Loucy (cell line): ENCODE measurements around the gene LAMC1.

Experiments used
- H2AFZ ChIP-seq: fragments of 200-600 bp; sonication (generic); 2 replicates; pipeline ENCODE4 v1.6.0; 2016; ENCODE audit warnings: antibody characterized with exemption, mild to moderate bottlenecking, low read length, moderate library complexity
- H3F3A ChIP-seq: fragments of 200-600 bp; 2 replicates; pipeline ENCODE4 v1.6.0; 2016; ENCODE audit warnings: antibody characterized with exemption, low read depth, mild to moderate bottlenecking
- H3K27me3 ChIP-seq: fragments of 200-600 bp; sonication (generic); 2 replicates; pipeline ENCODE4 v1.6.1; 2014; ENCODE audit warnings: low read length, mild to moderate bottlenecking; ENCODE audit not compliant: insufficient read depth, poor library complexity, severe bottlenecking
- H3K36me3 ChIP-seq: fragments of 200-600 bp; sonication (generic); 2 replicates; pipeline ENCODE4 v1.6.1; 2016; ENCODE audit warnings: low read length; ENCODE audit not compliant: insufficient read depth
- H3K4me1 ChIP-seq: fragments of 200-600 bp; sonication (generic); 2 replicates; pipeline ENCODE4 v1.5.1; 2014; ENCODE audit warnings: low read length, mild to moderate bottlenecking; ENCODE audit not compliant: insufficient read depth, poor library complexity, severe bottlenecking
- H3K4me2 ChIP-seq: fragments of 200-600 bp; sonication (generic); 2 replicates; pipeline ENCODE4 v1.6.0; 2014; ENCODE audit warnings: antibody characterized with exemption, low read length, low read depth, mild to moderate bottlenecking; ENCODE audit not compliant: poor library complexity, severe bottlenecking
- H3K4me3 ChIP-seq: fragments of 200-600 bp; sonication (generic); 2 replicates; pipeline ENCODE4 v1.5.1; 2014; ENCODE audit warnings: low read length, mild to moderate bottlenecking, mixed read lengths; ENCODE audit not compliant: poor library complexity, severe bottlenecking
- H3K79me2 ChIP-seq: fragments of 200-600 bp; sonication (generic); 2 replicates; pipeline ENCODE4 v1.6.1; 2014; ENCODE audit warnings: low read length; ENCODE audit not compliant: insufficient read depth
- H3K9ac ChIP-seq: fragments of 200-600 bp; sonication (generic); 2 replicates; pipeline ENCODE4 v1.6.0; 2014; ENCODE audit warnings: mild to moderate bottlenecking, low read depth, low read length, moderate library complexity; ENCODE audit not compliant: poor library complexity, severe bottlenecking
- H3K9me2 ChIP-seq: fragments of 200-600 bp; sonication (generic); replicated peaks from 2 replicates; pipeline ENCODE4 v1.6.1; 2016; ENCODE audit warnings: low read depth, low read length, mixed read lengths
- H3K9me3 ChIP-seq: fragments of 200-600 bp; sonication (generic); 2 replicates; pipeline ENCODE4 v1.6.1; 2014; ENCODE audit warnings: mild to moderate bottlenecking, antibody characterized with exemption, low read length, low read depth; ENCODE audit not compliant: insufficient read depth
- H4K20me1 ChIP-seq: fragments of 200-600 bp; sonication (generic); 2 replicates; pipeline ENCODE4 v1.6.0; 2014; ENCODE audit warnings: antibody characterized with exemption, low read length, mild to moderate bottlenecking; ENCODE audit not compliant: insufficient read depth, poor library complexity, severe bottlenecking
- CTCF ChIP-seq: fragments of 200-600 bp; sonication (generic); conservative IDR thresholded peaks from 2 replicates; pipeline ENCODE4 v1.5.1; 2014; ENCODE audit warnings: mild to moderate bottlenecking, antibody characterized with exemption, low read length
- EZH2phosphoT487 ChIP-seq: fragments of 200-600 bp; IDR thresholded peaks from 2 replicates; pipeline ENCODE4 v1.6.1; 2018; ENCODE audit warnings: antibody characterized with exemption, mild to moderate bottlenecking, moderate library complexity, borderline replicate concordance

Gene LAMC1

GRCh38 chr1:183188240-183188639 is 165.0 kb downstream of the LAMC1 start:
- Histone ChIP-seq H4K20me1 (no peaks in the 10 kb centered on the region), H3K36me3 (no peaks in the 10 kb centered on the region), H3K4me2 (no peak overlapping the region)

GRCh38 chr1:183191833-183192232 is 168.6 kb downstream of the LAMC1 start:
- H3K4me1 ChIP-seq: peaks cover 29% of the 10 kb centered on the region
- H3K4me2 ChIP-seq: no peak overlapping the region

More at GRCh38 chr1:183188240-183188639, 165.0 kb downstream of the LAMC1 start:
- no peak overlapping the region for H3K4me3 ChIP-seq
- no peaks in the 10 kb centered on the region for H3K9me2 ChIP-seq
- H3K4me1 ChIP-seq: peaks cover 3% of the 10 kb centered on the region
- TF ChIP-seq EZH2phosphoT487 (no peak), CTCF (no peak)
- H3K9me3 ChIP-seq: no peaks in the 10 kb centered on the region
- 0 out of 2 replicates have a peak overlapping the region, but pooled peaks have one; percentile 9 for H2AFZ ChIP-seq
- H3K27me3 ChIP-seq: no peaks in the 10 kb centered on the region
- no peaks in the 10 kb centered on the region for H3F3A ChIP-seq
- H3K9ac ChIP-seq: no peak overlapping the region
- no peaks in the 10 kb centered on the region for H3K79me2 ChIP-seq

GRCh38 chr1:183193963-183194525 is 170.8 kb downstream of the LAMC1 start:
- Histone ChIP-seq H3K9me3 (no peaks in the 10 kb centered on the region), H3K79me2 (no peaks in the 10 kb centered on the region)

More at GRCh38 chr1:183191833-183192232, 168.6 kb downstream of the LAMC1 start:
- Histone ChIP-seq H3K79me2 (no peaks in the 10 kb centered on the region), H3F3A (peaks cover 2% of the 10 kb centered on the region; the same call in 1 of the 2 replicates), H3K9me2 (no peaks in the 10 kb centered on the region), H2AFZ (no peak overlapping the region), H3K4me3 (no peak overlapping the region), H3K36me3 (no peaks in the 10 kb centered on the region), H3K27me3 (no peaks in the 10 kb centered on the region), H4K20me1 (no peaks in the 10 kb centered on the region), H3K9ac (no peak overlapping the region), H3K9me3 (no peaks in the 10 kb centered on the region)
- TF ChIP-seq EZH2phosphoT487 (no peak), CTCF (no peak)

More at GRCh38 chr1:183193963-183194525, 170.8 kb downstream of the LAMC1 start:
- no peak for TF ChIP-seq CTCF
- no peak for TF ChIP-seq EZH2phosphoT487
- H3K9me2 ChIP-seq: no peaks in the 10 kb centered on the region
- no peak overlapping the region for H3K9ac ChIP-seq
- no peaks in the 10 kb centered on the region for H3K36me3 ChIP-seq
- peaks cover 32% of the 10 kb centered on the region for H3K4me1 ChIP-seq
- no peaks in the 10 kb centered on the region for H3K27me3 ChIP-seq
- H2AFZ ChIP-seq: no peak overlapping the region
- H3K4me3 ChIP-seq: peak overlapping the region; percentile 28
- peaks cover 2% of the 10 kb centered on the region; the same call in 1 of the 2 replicates for H3F3A ChIP-seq
- H3K4me2 ChIP-seq: peak overlapping the region; percentile 79
- no peaks in the 10 kb centered on the region for H4K20me1 ChIP-seq
